HepG2 (cell line): ENCODE results near the gene P2RX3. TPM values are rescaled to one million over a fixed set of nuclear protein-coding genes. Genes with fewer than 3 reads are reported as not detected.

Experiments used
- ATAC-seq: fragments of 200-7000 bp; cut with Tn5 transposase; 3 replicates; pipeline ENCODE4 v1.9.1; 2020; ENCODE audit warnings: mild to moderate bottlenecking, moderate library complexity
- BruUV-seq: library from RNA; stranded (reverse); fragments of 400-500 nt; replicated peaks from 2 replicates; lab custom pipeline; 2021; lab: Mats Ljungman, UMichigan
- CTCF ChIA-PET: fragments of 300-600 bp; formaldehyde crosslinking; extraction: SDS; loops from one replicate; lab custom pipeline; 2021; ENCODE audit warnings: low total read pairs, inconsistent platforms, low intra/inter-chr PET ratio; lab: Yijun Ruan, JAX
- POLR2A ChIA-PET: fragments of 350-600 bp; sonication (Branson Sonifier 250); formaldehyde crosslinking; loops from one replicate; lab custom pipeline; 2020; ENCODE audit warnings: antibody characterized with exemption, inconsistent platforms; lab: Yijun Ruan, JAX
- DNase-seq: peaks from one replicate; pipeline ENCODE4 v3.0.0-alpha.2; 2015; ENCODE audit warnings: low spot score
- FAIRE-seq: peaks from 3 replicates; lab custom pipeline; 2011; peaks lifted over from hg19 to GRCh38; lab: Jason Lieb, UNC
- H2AFZ ChIP-seq: one replicate; pipeline ENCODE4 v1.6.1; 2011; ENCODE audit warnings: low read length, inconsistent platforms
- H3K27ac ChIP-seq: fragments of 300-600 bp; 3 replicates; pipeline ENCODE4 v1.8.0; 2011; ENCODE audit warnings: mixed run types, mild to moderate bottlenecking, mixed read lengths, low read length, inconsistent platforms; ENCODE audit not compliant: insufficient read depth; ENCODE audit errors: extremely low read length
- H3K27me3 ChIP-seq, 2 experiments: fragments of 200-600 bp in 1 of 2; 2 replicates in 1 of 2; 3 replicates in 1 of 2; pipeline versions ENCODE4 v1.6.0 to v1.8.0; 2011; ENCODE audit warnings: low read length in 2 of 2, mild to moderate bottlenecking in 2 of 2, moderate library complexity in 2 of 2, inconsistent platforms in 1 of 2; ENCODE audit not compliant: insufficient read depth in 2 of 2, control insufficient read depth in 1 of 2
- H3K36me3 ChIP-seq, 2 experiments: fragments of 200-600 bp in 1 of 2; replicated peaks in 1 of 2; 2 replicates in 1 of 2; 3 replicates in 1 of 2; pipeline versions ENCODE4 v1.5.1 to v1.8.0; 2011; ENCODE audit warnings: low read length in 2 of 2, inconsistent platforms in 1 of 2; ENCODE audit not compliant: insufficient read depth in 2 of 2, control insufficient read depth in 1 of 2
- H3K4me1 ChIP-seq: 2 replicates; pipeline ENCODE4 v1.5.1; 2012; ENCODE audit warnings: low read length, inconsistent platforms; ENCODE audit not compliant: insufficient read depth
- H3K4me2 ChIP-seq: 2 replicates; pipeline ENCODE4 v1.6.0; 2011; ENCODE audit warnings: low read depth, low read length, inconsistent platforms
- H3K4me3 ChIP-seq, 3 experiments: fragments of 200-600 bp in 1 of 3; sonication (generic), shearing (Covaris generic) in 1 of 3; replicated peaks in 1 of 3; 2 replicates each; pipeline ENCODE4 v1.5.1; 2011 to 2016; ENCODE audit warnings: low read length in 3 of 3, inconsistent platforms in 2 of 3, low read depth in 2 of 3, mild to moderate bottlenecking in 2 of 3, control low read depth in 1 of 3, mixed read lengths in 1 of 3; ENCODE audit not compliant: insufficient read depth in 1 of 3
- H3K79me2 ChIP-seq: one replicate; pipeline ENCODE4 v1.6.1; 2011; ENCODE audit warnings: low read length, inconsistent platforms; ENCODE audit not compliant: insufficient read depth
- H3K9ac ChIP-seq: 2 replicates; pipeline ENCODE4 v1.6.0; 2011; ENCODE audit warnings: mild to moderate bottlenecking, low read depth, low read length, inconsistent platforms; ENCODE audit not compliant: insufficient read depth
- H3K9me3 ChIP-seq: 2 replicates; pipeline ENCODE4 v1.5.1; 2012; ENCODE audit warnings: mild to moderate bottlenecking, low read length
- H4K20me1 ChIP-seq: 2 replicates; pipeline ENCODE4 v1.6.0; 2011; ENCODE audit warnings: inconsistent platforms, mild to moderate bottlenecking, low read length, moderate library complexity; ENCODE audit not compliant: insufficient read depth
- AGO2 ChIP-seq: fragments of 200-400 bp; formaldehyde crosslinking; optimal IDR thresholded peaks from 2 replicates; pipeline ENCODE3; 2017; ENCODE audit warnings: mild to moderate bottlenecking, low read depth, low read length, moderate library complexity
- BHLHE40 ChIP-seq: IDR thresholded peaks from 2 replicates; pipeline ENCODE4 v1.6.1; 2011; ENCODE audit warnings: low read length, improper control_type of control experiment
- FIP1L1 ChIP-seq: fragments of 200-400 bp; formaldehyde crosslinking; IDR thresholded peaks from 2 replicates; pipeline ENCODE4 v1.6.1; 2018; ENCODE audit warnings: low read depth, mild to moderate bottlenecking, low read length, moderate library complexity, borderline replicate concordance; ENCODE audit not compliant: insufficient read depth
- HDAC2 ChIP-seq: sonication (generic); formaldehyde crosslinking; IDR thresholded peaks from 2 replicates; pipeline ENCODE4 v1.4.0; 2020; ENCODE audit warnings: missing genetic modification reagents
- HNF4A ChIP-seq: sonication (generic); formaldehyde crosslinking; IDR thresholded peaks from 2 replicates; pipeline ENCODE4 v1.4.0; 2020; ENCODE audit warnings: missing genetic modification reagents
- MTA1 ChIP-seq: sonication (generic); formaldehyde crosslinking; IDR thresholded peaks from 2 replicates; pipeline ENCODE4 v1.4.0; 2020; ENCODE audit warnings: missing genetic modification reagents, mild to moderate bottlenecking, borderline replicate concordance
- NFIC ChIP-seq: IDR thresholded peaks from 2 replicates; pipeline ENCODE4 v1.6.1; 2012; ENCODE audit warnings: mild to moderate bottlenecking, low read length, inconsistent platforms
- SMAD9 ChIP-seq: sonication (generic); formaldehyde crosslinking; IDR thresholded peaks from 2 replicates; pipeline ENCODE4 v1.5.1; 2020; ENCODE audit warnings: mild to moderate bottlenecking, missing genetic modification reagents
- SNAPC5 ChIP-seq: sonication (generic); formaldehyde crosslinking; IDR thresholded peaks from 2 replicates; pipeline ENCODE4 v1.8.1; 2023; ENCODE audit warnings: mild to moderate bottlenecking, missing genetic modification reagents, borderline replicate concordance
- SOX13 ChIP-seq, 3 experiments: fragments of 450-650 bp in 1 of 3; sonication (generic) in 1 of 3; formaldehyde crosslinking in 1 of 3; IDR thresholded peaks in 2 of 3; conservative IDR thresholded peaks in 1 of 3; 2 replicates each; pipeline versions ENCODE4 v1.5.0 to v1.6.1; 2016 to 2020; ENCODE audit warnings: antibody characterized with exemption in 1 of 3, mild to moderate bottlenecking in 1 of 3, missing compliant biosample characterization in 1 of 3, missing genetic modification reagents in 1 of 3, moderate library complexity in 1 of 3
- ZBTB38 ChIP-seq: sonication (generic); formaldehyde crosslinking; IDR thresholded peaks from 2 replicates; pipeline ENCODE4 v1.5.1; 2020; ENCODE audit warnings: mild to moderate bottlenecking, missing genetic modification reagents
- ZFP36L1 ChIP-seq: sonication (generic); formaldehyde crosslinking; IDR thresholded peaks from 2 replicates; pipeline ENCODE4 v1.8.0; 2022; ENCODE audit warnings: mild to moderate bottlenecking, missing genetic modification reagents, moderate library complexity
- ZFP41 ChIP-seq: sonication (generic); formaldehyde crosslinking; IDR thresholded peaks from 2 replicates; pipeline ENCODE4 v1.4.0; 2020; ENCODE audit warnings: mild to moderate bottlenecking, missing genetic modification reagents, borderline replicate concordance
- ZNF713 ChIP-seq: sonication (generic); formaldehyde crosslinking; IDR thresholded peaks from 2 replicates; pipeline ENCODE4 v1.4.0; 2020; ENCODE audit warnings: mild to moderate bottlenecking, missing genetic modification reagents
- ZNF879 ChIP-seq: sonication (generic); formaldehyde crosslinking; IDR thresholded peaks from 2 replicates; pipeline ENCODE4 v1.8.1; 2023; ENCODE audit warnings: missing genetic modification reagents
- WGBS: methylation state at CpG from one replicate; pipeline ENCODE4 v1.1.6; 2017; ENCODE audit warnings: low lambda C conversion rate; 5-methylcytosine and 5-hydroxymethylcytosine counted together
- in situ Hi-C: cut with HindIII; loops from 2 replicates; pipeline ENCODE4 v1.10.0; 2017; ENCODE audit warnings: low pct_unique_long_range_greater_than_20kb; ENCODE audit not compliant: extremely low pct_ligation_motif_present
- intact Hi-C: fragments of 100-400 bp; cut with micrococcal nuclease; formaldehyde crosslinking; loops from one replicate; pipeline ENCODE4 v1.10.0; 2022; ENCODE audit not compliant: unreplicated experiment
- polyA plus RNA-seq, 8 experiments: library from polyadenylated mRNA; depleted of rRNA in 3 of 8; stranded (reverse) in 7 of 8; unstranded in 1 of 8; fragments of >200 nt; fragmentation: Illumina TruSeq in 4 of 8; extraction: Trizol in 4 of 8; gene quantifications; 2 replicates each; pipeline versions ENCODE4 v1.2.1 to v1.2.3, GENCODE V29; 2011 to 2016; ENCODE audit warnings: low read depth in 4 of 8, missing spikeins in 1 of 8, mixed read lengths in 1 of 8; ENCODE audit not compliant: insufficient read depth in 1 of 8
- total RNA-seq, 5 experiments: library from RNA; depleted of rRNA; stranded (reverse); fragments of >200 nt; fragmentation: Illumina TruSeq; extraction: Trizol; gene quantifications; 2 replicates each; pipeline ENCODE4 v1.2.3, GENCODE V29; 2016; ENCODE audit warnings: low read depth in 1 of 5
- TF ChIP-seq, protein P1 (sequence below): sonication (generic); formaldehyde crosslinking; IDR thresholded peaks from 2 replicates; pipeline ENCODE4 v1.4.0; 2020; ENCODE audit warnings: missing genetic modification reagents
- TF ChIP-seq, protein P2 (sequence below): sonication (generic); formaldehyde crosslinking; IDR thresholded peaks from 2 replicates; pipeline ENCODE4 v1.4.0; 2020; ENCODE audit warnings: missing genetic modification reagents

P2RX3 gene
- total and polyA plus RNA-seq, 2 of the 13 experiments (the other 11 are each of a cell fraction or from before 2014, with no cell fraction given), result 0.08 TPM; not detected in 1

DNA sequence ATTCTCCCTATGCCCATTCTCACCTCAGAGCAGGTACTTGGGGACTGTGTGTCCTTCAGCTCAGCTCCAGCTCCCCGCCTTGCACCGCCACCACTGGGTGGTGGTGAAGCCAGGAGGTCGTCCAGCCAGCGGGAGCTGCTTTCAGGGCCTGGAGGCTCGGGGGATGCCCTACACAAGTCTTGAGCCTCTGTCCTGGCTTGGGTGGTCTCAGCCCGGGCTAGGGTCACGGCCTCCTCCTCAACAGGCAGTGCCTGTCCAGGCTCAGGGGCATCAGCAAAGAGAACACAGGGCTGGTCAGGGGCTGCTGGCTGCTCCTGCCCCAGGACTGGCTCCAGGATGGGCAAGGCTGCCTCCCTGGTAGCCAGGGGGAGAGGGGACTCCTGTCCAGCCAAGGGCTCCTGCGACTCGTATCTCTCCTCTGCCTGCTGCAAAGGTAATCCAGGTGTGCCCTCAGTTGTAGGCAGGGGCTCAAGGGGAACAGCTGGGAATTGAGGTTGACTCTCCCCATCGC lies 25.6 kb upstream of the P2RX3 start (continued):
- TF ChIP-seq SMAD9 (CRISPR knock-in tag) (no peak), ZNF879 (CRISPR knock-in tag) (no peak)

GRCh38 chr11:57313071-57313787 lies 24.9 kb upstream of the P2RX3 start:
- peaks cover 52% of the 10 kb centered on the region for H3K4me1 ChIP-seq
- no peak overlapping the region for H2AFZ ChIP-seq
- no peaks in the 10 kb centered on the region for H3K9me3 ChIP-seq
- 74% methylated on average over 8 of the region's 26 CpGs for whole genome bisulfite sequencing
- no peak overlapping the region for H3K4me3 ChIP-seq
- BruUV-seq, result no TSS peak
- H3K79me2 ChIP-seq, result no peaks in the 10 kb centered on the region
- no peaks in the 10 kb centered on the region for H3K27me3 ChIP-seq
- in situ Hi-C loops (no loop called here), intact Hi-C loops (no loop called here)
- CTCF ChIA-PET, result no interaction called here
- no peak for DNase-seq
- peaks cover 21 to 41% of the 10 kb centered on the region in 2 experiments; a peak in 4 of 5 replicates for H3K36me3 ChIP-seq
- POLR2A ChIA-PET, result interaction anchor here (0.6 to 3.1 kb wide), 3 partner anchors 9 to 12 kb away, joined by 3 to 33 read pairs (median 4); partner anchors contain the start of gene TNKS1BP1
- H4K20me1 ChIP-seq, result no peaks in the 10 kb centered on the region
- no peak overlapping the region for H3K4me2 ChIP-seq
- H3K9ac ChIP-seq, result no peak overlapping the region
- ATAC-seq, result no peak
- no peak overlapping the region for H3K27ac ChIP-seq
- FAIRE-seq, result no peak
- TF ChIP-seq NFIC (no peak), ZNF713 (CRISPR knock-in tag) (no peak), ZFP36L1 (CRISPR knock-in tag) (no peak), AGO2 (peak; percentile 43), MTA1 (peak; percentile 49; the same call in 1 of the 2 replicates), HNF4A (peak; percentile 71), SNAPC5 (CRISPR knock-in tag) (no peak), ZFP41 (no peak), SOX13 (IDR thresholded peaks at IDR 0.05) (no peak), SOX13 (CRISPR knock-in tag; conservative IDR thresholded peaks at IDR 0.05 in 1 of 2, IDR thresholded peaks at IDR 0.05 in 1 of 2) (0 out of 4 replicates have a peak, but pooled peaks of 1 of the 2 experiments have one; percentile 9), BHLHE40 (no peak), FIP1L1 (no peak), ZBTB38 (CRISPR knock-in tag) (peak; percentile 78; the same call in 1 of the 2 replicates), HDAC2 (CRISPR knock-in tag) (peak; percentile 49; the same call in 1 of the 2 replicates)
- TF ChIP-seq, protein P1, sequence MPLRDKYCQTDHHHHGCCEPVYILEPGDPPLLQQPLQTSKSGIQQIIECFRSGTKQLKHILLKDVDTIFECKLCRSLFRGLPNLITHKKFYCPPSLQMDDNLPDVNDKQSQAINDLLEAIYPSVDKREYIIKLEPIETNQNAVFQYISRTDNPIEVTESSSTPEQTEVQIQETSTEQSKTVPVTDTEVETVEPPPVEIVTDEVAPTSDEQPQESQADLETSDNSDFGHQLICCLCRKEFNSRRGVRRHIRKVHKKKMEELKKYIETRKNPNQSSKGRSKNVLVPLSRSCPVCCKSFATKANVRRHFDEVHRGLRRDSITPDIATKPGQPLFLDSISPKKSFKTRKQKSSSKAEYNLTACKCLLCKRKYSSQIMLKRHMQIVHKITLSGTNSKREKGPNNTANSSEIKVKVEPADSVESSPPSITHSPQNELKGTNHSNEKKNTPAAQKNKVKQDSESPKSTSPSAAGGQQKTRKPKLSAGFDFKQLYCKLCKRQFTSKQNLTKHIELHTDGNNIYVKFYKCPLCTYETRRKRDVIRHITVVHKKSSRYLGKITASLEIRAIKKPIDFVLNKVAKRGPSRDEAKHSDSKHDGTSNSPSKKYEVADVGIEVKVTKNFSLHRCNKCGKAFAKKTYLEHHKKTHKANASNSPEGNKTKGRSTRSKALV (CRISPR knock-in tag), result no peak
- TF ChIP-seq, protein P2, sequence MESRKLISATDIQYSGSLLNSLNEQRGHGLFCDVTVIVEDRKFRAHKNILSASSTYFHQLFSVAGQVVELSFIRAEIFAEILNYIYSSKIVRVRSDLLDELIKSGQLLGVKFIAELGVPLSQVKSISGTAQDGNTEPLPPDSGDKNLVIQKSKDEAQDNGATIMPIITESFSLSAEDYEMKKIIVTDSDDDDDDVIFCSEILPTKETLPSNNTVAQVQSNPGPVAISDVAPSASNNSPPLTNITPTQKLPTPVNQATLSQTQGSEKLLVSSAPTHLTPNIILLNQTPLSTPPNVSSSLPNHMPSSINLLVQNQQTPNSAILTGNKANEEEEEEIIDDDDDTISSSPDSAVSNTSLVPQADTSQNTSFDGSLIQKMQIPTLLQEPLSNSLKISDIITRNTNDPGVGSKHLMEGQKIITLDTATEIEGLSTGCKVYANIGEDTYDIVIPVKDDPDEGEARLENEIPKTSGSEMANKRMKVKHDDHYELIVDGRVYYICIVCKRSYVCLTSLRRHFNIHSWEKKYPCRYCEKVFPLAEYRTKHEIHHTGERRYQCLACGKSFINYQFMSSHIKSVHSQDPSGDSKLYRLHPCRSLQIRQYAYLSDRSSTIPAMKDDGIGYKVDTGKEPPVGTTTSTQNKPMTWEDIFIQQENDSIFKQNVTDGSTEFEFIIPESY (CRISPR knock-in tag), result peak; percentile 98
